Measurements from ENCODE around the gene BTBD9. TPM values are rescaled to one million over a fixed set of nuclear protein-coding genes. Genes with fewer than 3 reads are reported as not detected.

Gene BTBD9
- total and polyA plus RNA-seq, 9 of the 15 experiments (the other 6 are each of a cell fraction or from before 2014, with no cell fraction given) = 0.08 to 1.6 (median 0.58) TPM

DNA sequence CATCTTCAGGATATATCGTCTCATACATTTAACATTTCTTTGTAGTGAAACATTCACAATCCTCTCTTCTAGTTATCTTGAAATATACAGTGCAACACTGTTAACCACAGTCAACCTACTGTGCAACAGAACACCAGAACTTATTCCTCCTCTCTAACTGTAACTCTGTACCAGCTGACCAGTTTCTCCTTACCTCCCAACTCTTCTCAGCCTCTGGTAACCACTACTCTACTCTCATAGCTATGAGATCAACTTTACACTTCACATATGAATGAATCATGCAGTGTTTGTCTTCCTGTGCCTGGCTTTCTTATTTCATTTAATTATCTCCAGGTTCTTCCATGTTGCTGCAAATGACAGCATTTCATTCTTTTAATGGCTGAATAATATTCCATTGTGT is 337.6 kb downstream of the BTBD9 start:
- Histone ChIP-seq H3K9me1 (ENCODE audit: control insufficient read depth, insufficient read depth, low read length) (no peaks in the 10 kb centered on the region), H3K27me3 (ENCODE audit: control insufficient read depth in 2 of 2, insufficient read depth in 2 of 2, low read length in 2 of 2) (no peaks in the 10 kb centered on the region), H3K79me2 (ENCODE audit: control insufficient read depth, insufficient read depth, low read length) (no peaks in the 10 kb centered on the region), H2AFZ (ENCODE audit: low read depth, low read length) (no peak overlapping the region), H4K20me1 (replicated peaks; ENCODE audit: control insufficient read depth, insufficient read depth, low read length) (no peaks in the 10 kb centered on the region), H3K4me2 (ENCODE audit: insufficient read depth, low read length) (no peak overlapping the region), H3K9ac (ENCODE audit: insufficient read depth in 1 of 2, low read depth in 2 of 2, low read length in 2 of 2) (no peak overlapping the region), H3K27ac (ENCODE audit: extremely low read depth, low read depth, low read length) (no peak overlapping the region), H3K4me3 (no peak overlapping the region), H3K36me3 (ENCODE audit: control insufficient read depth, insufficient read depth, low read length) (no peaks in the 10 kb centered on the region), H3K4me1 (replicated peaks in 1 of 2; ENCODE audit: control insufficient read depth in 2 of 2, insufficient read depth in 2 of 2, low read length in 2 of 2) (no peaks in the 10 kb centered on the region), H3K9me3 (replicated peaks; ENCODE audit: control insufficient read depth, insufficient read depth, low read depth, low read length) (no peaks in the 10 kb centered on the region)
- intact Hi-C loops (cut with micrococcal nuclease) = no loop called here
- WGBS (ENCODE audit: insufficient coverage, low coverage, missing lambda C conversion rate) = 0% methylated on average over 1 of the region's 1 CpG
- CTCF ChIA-PET (ENCODE audit: low intra/inter-chr PET ratio) = no interaction called here
- TF ChIP-seq CAMTA2 (CRISPR knock-in tag; conservative IDR thresholded peaks at IDR 0.05) (no peak), BRD4 (IDR thresholded peaks at IDR 0.05) (no peak), DDX20 (tag; IDR thresholded peaks at IDR 0.05; ENCODE audit: low read depth) (no peak), JUNB (CRISPR knock-in tag; conservative IDR thresholded peaks at IDR 0.05) (no peak), POLR2AphosphoS5 (IDR thresholded peaks at IDR 0.05; ENCODE audit: control insufficient read depth, insufficient read depth, low read depth, low read length) (no peak), ASH1L (IDR thresholded peaks at IDR 0.05; ENCODE audit: borderline replicate concordance, low read depth, partially characterized antibody) (no peak), ILF3 (IDR thresholded peaks at IDR 0.05; ENCODE audit: borderline replicate concordance) (no peak), RFX1 (IDR thresholded peaks at IDR 0.05) (no peak), ZNF140 (CRISPR knock-in tag; IDR thresholded peaks at IDR 0.05) (no peak)
- TF ChIP-seq, protein P1, sequence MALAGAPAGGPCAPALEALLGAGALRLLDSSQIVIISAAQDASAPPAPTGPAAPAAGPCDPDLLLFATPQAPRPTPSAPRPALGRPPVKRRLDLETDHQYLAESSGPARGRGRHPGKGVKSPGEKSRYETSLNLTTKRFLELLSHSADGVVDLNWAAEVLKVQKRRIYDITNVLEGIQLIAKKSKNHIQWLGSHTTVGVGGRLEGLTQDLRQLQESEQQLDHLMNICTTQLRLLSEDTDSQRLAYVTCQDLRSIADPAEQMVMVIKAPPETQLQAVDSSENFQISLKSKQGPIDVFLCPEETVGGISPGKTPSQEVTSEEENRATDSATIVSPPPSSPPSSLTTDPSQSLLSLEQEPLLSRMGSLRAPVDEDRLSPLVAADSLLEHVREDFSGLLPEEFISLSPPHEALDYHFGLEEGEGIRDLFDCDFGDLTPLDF (CRISPR knock-in tag; IDR thresholded peaks at IDR 0.05) = no peak
- TF ChIP-seq, protein P2, sequence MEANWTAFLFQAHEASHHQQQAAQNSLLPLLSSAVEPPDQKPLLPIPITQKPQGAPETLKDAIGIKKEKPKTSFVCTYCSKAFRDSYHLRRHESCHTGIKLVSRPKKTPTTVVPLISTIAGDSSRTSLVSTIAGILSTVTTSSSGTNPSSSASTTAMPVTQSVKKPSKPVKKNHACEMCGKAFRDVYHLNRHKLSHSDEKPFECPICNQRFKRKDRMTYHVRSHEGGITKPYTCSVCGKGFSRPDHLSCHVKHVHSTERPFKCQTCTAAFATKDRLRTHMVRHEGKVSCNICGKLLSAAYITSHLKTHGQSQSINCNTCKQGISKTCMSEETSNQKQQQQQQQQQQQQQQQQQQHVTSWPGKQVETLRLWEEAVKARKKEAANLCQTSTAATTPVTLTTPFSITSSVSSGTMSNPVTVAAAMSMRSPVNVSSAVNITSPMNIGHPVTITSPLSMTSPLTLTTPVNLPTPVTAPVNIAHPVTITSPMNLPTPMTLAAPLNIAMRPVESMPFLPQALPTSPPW (CRISPR knock-in tag; IDR thresholded peaks at IDR 0.05) = no peak
- FAIRE-seq = no peak
- BruUV-seq (replicated peaks) = no TSS peak
- POLR2A ChIA-PET = no interaction called here
- in situ Hi-C loops (cut with MboI) = no loop called here
- ATAC-seq = no peak
- no peak for DNase-seq (ENCODE audit: extremely low read depth in 1 of 4, low spot score in 3 of 4)
